H9 (cell line): ENCODE data around the gene IL4. TPM values are rescaled to one million over a fixed set of nuclear protein-coding genes. Genes with fewer than 3 reads are reported as not detected.
A peak's percentile ranks its signal among the peaks of the same experiment; 100 is the strongest.

Experiments
- DNase-seq: peaks from one replicate; pipeline ENCODE4 v3.0.0-alpha.2; 2017
- H2AFZ ChIP-seq: one replicate; pipeline ENCODE4 v1.6.1; 2013; ENCODE audit warnings: mild to moderate bottlenecking, low read length, control low read depth, moderate library complexity
- H2AK5ac ChIP-seq: 2 replicates; pipeline ENCODE4 v1.6.1; 2013; ENCODE audit warnings: low read length, control low read depth, mixed read lengths; ENCODE audit not compliant: insufficient read length
- H2BK120ac ChIP-seq: one replicate; pipeline ENCODE4 v1.6.1; 2013; ENCODE audit warnings: low read depth, mild to moderate bottlenecking, low read length, control low read depth, inconsistent platforms; ENCODE audit not compliant: poor library complexity, severe bottlenecking
- H2BK12ac ChIP-seq: 2 replicates; pipeline ENCODE4 v1.6.1; 2013; ENCODE audit warnings: low read length, control low read depth, mixed read lengths, low read depth; ENCODE audit not compliant: insufficient read length
- H2BK15ac ChIP-seq: 2 replicates; pipeline ENCODE4 v1.6.1; 2013; ENCODE audit warnings: low read depth, low read length, control low read depth
- H2BK20ac ChIP-seq: one replicate; pipeline ENCODE4 v1.6.1; 2013; ENCODE audit warnings: low read depth, mild to moderate bottlenecking, low read length, control low read depth, inconsistent platforms; ENCODE audit not compliant: poor library complexity, severe bottlenecking
- H2BK5ac ChIP-seq: 2 replicates; pipeline ENCODE4 v1.6.1; 2013; ENCODE audit warnings: low read length, control low read depth, mixed read lengths; ENCODE audit not compliant: insufficient read length
- H3K14ac ChIP-seq: 2 replicates; pipeline ENCODE4 v1.6.1; 2013; ENCODE audit warnings: low read length, control low read depth; ENCODE audit not compliant: insufficient read depth
- H3K18ac ChIP-seq: 2 replicates; pipeline ENCODE4 v1.6.1; 2013; ENCODE audit warnings: low read depth, mild to moderate bottlenecking, mixed read lengths, low read length, control low read depth; ENCODE audit not compliant: insufficient read length
- H3K23ac ChIP-seq: 2 replicates; pipeline ENCODE4 v1.6.1; 2013; ENCODE audit warnings: low read length, control low read depth, mixed read lengths, low read depth; ENCODE audit not compliant: insufficient read length
- H3K23me2 ChIP-seq: 2 replicates; pipeline ENCODE4 v1.6.1; 2013; ENCODE audit warnings: low read depth, mild to moderate bottlenecking, mixed read lengths, low read length, control low read depth; ENCODE audit not compliant: insufficient read length, poor library complexity, severe bottlenecking
- H3K27ac ChIP-seq: 2 replicates; pipeline ENCODE4 v1.5.1; 2013; ENCODE audit warnings: low read length, control low read depth, mixed read lengths, low read depth; ENCODE audit not compliant: insufficient read length
- H3K27me3 ChIP-seq: 2 replicates; pipeline ENCODE4 v1.6.1; 2013; ENCODE audit warnings: low read length, control low read depth, inconsistent platforms; ENCODE audit not compliant: insufficient read depth
- H3K4ac ChIP-seq: 2 replicates; pipeline ENCODE4 v1.6.1; 2013; ENCODE audit warnings: low read depth, mild to moderate bottlenecking, control low read depth, inconsistent platforms, low read length, moderate library complexity
- H3K4me1 ChIP-seq: 2 replicates; pipeline ENCODE4 v1.6.1; 2013; ENCODE audit warnings: low read length, control low read depth, inconsistent platforms; ENCODE audit not compliant: insufficient read depth
- H3K4me2 ChIP-seq: 2 replicates; pipeline ENCODE4 v1.6.1; 2013; ENCODE audit warnings: low read length, control low read depth, mixed read lengths; ENCODE audit not compliant: insufficient read length, insufficient read depth
- H3K56ac ChIP-seq: 2 replicates; pipeline ENCODE4 v1.6.1; 2013; ENCODE audit warnings: low read depth, mild to moderate bottlenecking, mixed read lengths, low read length, control low read depth; ENCODE audit not compliant: insufficient read length
- H3K79me1 ChIP-seq: 2 replicates; pipeline ENCODE4 v1.6.1; 2013; ENCODE audit warnings: low read depth, mild to moderate bottlenecking, moderate library complexity, low read length, control low read depth, inconsistent platforms; ENCODE audit not compliant: insufficient read depth, poor library complexity, severe bottlenecking
- H3K79me2 ChIP-seq: 2 replicates; pipeline ENCODE4 v1.6.1; 2013; ENCODE audit warnings: low read length, control low read depth, inconsistent platforms; ENCODE audit not compliant: insufficient read depth
- H3K9ac ChIP-seq: 2 replicates; pipeline ENCODE4 v1.6.1; 2013; ENCODE audit warnings: low read length, control low read depth, mixed read lengths; ENCODE audit not compliant: insufficient read length; ENCODE audit errors: extremely low read depth
- H3K9me3 ChIP-seq: one replicate; pipeline ENCODE4 v1.6.1; 2013; ENCODE audit warnings: low read depth, low read length, inconsistent platforms; ENCODE audit not compliant: control insufficient read depth
- H3T11ph ChIP-seq: one replicate; pipeline ENCODE4 v1.6.1; 2013; ENCODE audit warnings: mild to moderate bottlenecking, low read length, control low read depth, inconsistent platforms
- H4K20me1 ChIP-seq: one replicate; pipeline ENCODE4 v1.6.1; 2013; ENCODE audit not compliant: control insufficient read depth, insufficient read length, insufficient read depth
- H4K5ac ChIP-seq: 2 replicates; pipeline ENCODE4 v1.6.1; 2013; ENCODE audit warnings: low read depth, mild to moderate bottlenecking, mixed read lengths, low read length, control low read depth; ENCODE audit not compliant: insufficient read length
- H4K8ac ChIP-seq: replicated peaks from 2 replicates; pipeline ENCODE4 v1.6.1; 2013; ENCODE audit warnings: low read length, control low read depth, mixed read lengths, low read depth; ENCODE audit not compliant: insufficient read length
- H4K91ac ChIP-seq: 2 replicates; pipeline ENCODE4 v1.6.1; 2013; ENCODE audit warnings: low read depth, mild to moderate bottlenecking, moderate library complexity, mixed read lengths, low read length, control low read depth; ENCODE audit not compliant: insufficient read length
- H3K27ac Mint-ChIP-seq, 3 experiments: 2 replicates in 2 of 3; 3 replicates in 1 of 3; pipeline ENCODE4 v1.8.0; 2020 to 2021; ENCODE audit warnings: mixed read lengths in 3 of 3, mild to moderate bottlenecking in 1 of 3, moderate library complexity in 1 of 3
- H3K27me3 Mint-ChIP-seq: 2 replicates; pipeline ENCODE4 v1.8.0; 2021; ENCODE audit warnings: low read depth, mild to moderate bottlenecking, moderate library complexity, mixed read lengths
- H3K36me3 Mint-ChIP-seq, 3 experiments: 2 replicates in 2 of 3; 3 replicates in 1 of 3; pipeline ENCODE4 v1.8.0; 2020 to 2021; ENCODE audit warnings: low read depth in 3 of 3, mixed read lengths in 3 of 3; ENCODE audit not compliant: insufficient read depth in 1 of 3
- H3K4me1 Mint-ChIP-seq, 2 experiments: 2 replicates each; pipeline ENCODE4 v1.8.0; 2020; ENCODE audit warnings: mixed read lengths in 2 of 2
- H3K4me3 Mint-ChIP-seq, 2 experiments: 2 replicates in 1 of 2; 3 replicates in 1 of 2; pipeline ENCODE4 v1.8.0; 2020 to 2021; ENCODE audit warnings: mild to moderate bottlenecking in 2 of 2, mixed read lengths in 2 of 2, moderate library complexity in 1 of 2
- H3K9me3 Mint-ChIP-seq, 2 experiments: 2 replicates in 1 of 2; 3 replicates in 1 of 2; pipeline ENCODE4 v1.8.0; 2020; ENCODE audit warnings: mild to moderate bottlenecking in 2 of 2, mixed read lengths in 2 of 2, moderate library complexity in 1 of 2
- CTCF ChIP-seq: fragments of 200-600 bp; sonication (generic); conservative IDR thresholded peaks from 3 replicates; pipeline ENCODE4 v1.8.0; 2021; ENCODE audit warnings: antibody characterized with exemption, mild to moderate bottlenecking
- WGBS: extraction: QIAGEN DNeasy Blood & Tissue Kit; methylation state at CpG from one replicate; pipeline ENCODE4 v1.1.7; 2013; ENCODE audit warnings: missing lambda C conversion rate, low lambda C conversion rate, mixed read lengths; ENCODE audit not compliant: insufficient read length; ENCODE audit errors: extremely low coverage; 5-methylcytosine and 5-hydroxymethylcytosine counted together
- total RNA-seq: library from RNA; stranded (reverse); gene quantifications from 2 replicates; pipeline ENCODE4 v1.2.1, GENCODE V29; 2021

The IL4 gene
- total RNA-seq, 1 experiment from 2014 or later, result not detected

GRCh38 chr5:132659598-132660493 lies 13.9 kb upstream of the IL4 start:
- no peaks in the 10 kb centered on the region for H4K20me1 ChIP-seq
- no peak overlapping the region for H2BK120ac ChIP-seq
- no peaks in the 10 kb centered on the region for H3K4me1 ChIP-seq
- Mint-ChIP-seq H3K27me3 (peaks cover 38% of the 10 kb centered on the region), H3K4me1 (peaks cover 9 to 23% of the 10 kb centered on the region in 2 experiments), H3K9me3 (peaks cover 0 to 6% of the 10 kb centered on the region in 2 experiments; a peak in 3 of 5 replicates), H3K36me3 (no peaks in the 10 kb centered on the region), H3K27ac (no peak overlapping the region), H3K4me3 (no peak overlapping the region)
- H3K23ac ChIP-seq, result no peak overlapping the region
- H4K8ac ChIP-seq, result no peak overlapping the region
- no peak overlapping the region for H2BK12ac ChIP-seq
- H4K91ac ChIP-seq, result no peak overlapping the region
- H2AFZ ChIP-seq, result no peak overlapping the region
- H3K9ac ChIP-seq, result no peak overlapping the region
- no peaks in the 10 kb centered on the region for H3K23me2 ChIP-seq
- no peaks in the 10 kb centered on the region for H3K79me2 ChIP-seq
- no CpG with 5 or more reads among the region's 23 CpGs for whole genome bisulfite sequencing
- H3K27me3 ChIP-seq, result peaks cover 6% of the 10 kb centered on the region; the same call in 1 of the 2 replicates
- no peak overlapping the region for H3K18ac ChIP-seq
- no peak overlapping the region for H2BK5ac ChIP-seq
- H3K4ac ChIP-seq, result no peak overlapping the region
- H3K56ac ChIP-seq, result no peak overlapping the region
- H3K14ac ChIP-seq, result no peak overlapping the region
- no peak overlapping the region for H2BK20ac ChIP-seq
- TF ChIP-seq CTCF, result no peak
- no peak overlapping the region for H4K5ac ChIP-seq
- H3K27ac ChIP-seq, result no peak overlapping the region
- no peak for DNase-seq
- H2BK15ac ChIP-seq, result peak overlapping the region; percentile 60; the same call in 1 of the 2 replicates
- H2AK5ac ChIP-seq, result no peak overlapping the region
- no peaks in the 10 kb centered on the region for H3K79me1 ChIP-seq
- no peaks in the 10 kb centered on the region for H3K9me3 ChIP-seq
- H3T11ph ChIP-seq, result no peak overlapping the region
- no peak overlapping the region for H3K4me2 ChIP-seq
